Activated CD4-positive, alpha-beta T cell treated with anti-CD3 and anti-CD28 coated beads, Interleukin-2, amount 50 U/mL, for 4 hours (primary cell): ENCODE results near the gene ILK.

ENCODE experiments used
- DNase-seq, 2 experiments: peaks; one replicate each; pipeline ENCODE4 v3.0.0-alpha.2; 2020

ILK gene

GRCh38 chr11:6622261-6623171 lies 18.9 kb downstream of the ILK start:
- no peak for DNase-seq

- DNase-seq = no peak
These were observed 20.1 kb downstream of the ILK start for GRCh38 chr11:6623391-6624363.

DNA sequence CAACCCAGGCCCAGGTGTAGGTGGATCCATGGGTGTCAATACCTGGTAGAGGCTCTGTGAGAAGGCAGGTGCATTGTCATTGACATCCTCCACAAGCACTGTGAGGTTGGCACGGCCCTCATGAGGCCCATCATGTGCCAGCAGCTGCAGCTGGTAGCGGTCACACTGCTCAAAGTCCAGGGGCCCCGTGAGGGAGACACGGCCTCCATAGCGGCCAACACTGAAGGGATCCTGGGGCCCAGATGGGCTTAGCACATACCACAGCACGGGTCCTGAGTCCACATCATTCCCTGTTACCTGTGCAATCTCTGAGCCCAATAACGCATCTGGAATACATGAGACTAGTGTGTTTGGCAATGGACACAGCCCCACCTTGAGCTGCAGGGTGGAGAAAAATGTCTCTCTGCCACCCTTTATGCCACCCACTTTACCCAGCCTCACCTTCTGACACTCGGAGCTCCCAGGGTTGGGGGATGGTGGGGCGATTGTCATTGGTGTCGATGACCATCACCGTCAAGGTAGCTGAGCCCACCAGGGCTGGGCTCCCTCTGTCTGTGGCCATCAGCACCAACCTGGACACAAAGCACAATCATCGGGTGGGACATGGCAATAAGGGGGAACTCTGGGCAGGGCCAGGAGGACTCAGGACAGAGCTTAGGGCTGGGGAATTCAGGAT lies 21.7 kb downstream of the ILK start:
- DNase-seq = no peak

DNA sequence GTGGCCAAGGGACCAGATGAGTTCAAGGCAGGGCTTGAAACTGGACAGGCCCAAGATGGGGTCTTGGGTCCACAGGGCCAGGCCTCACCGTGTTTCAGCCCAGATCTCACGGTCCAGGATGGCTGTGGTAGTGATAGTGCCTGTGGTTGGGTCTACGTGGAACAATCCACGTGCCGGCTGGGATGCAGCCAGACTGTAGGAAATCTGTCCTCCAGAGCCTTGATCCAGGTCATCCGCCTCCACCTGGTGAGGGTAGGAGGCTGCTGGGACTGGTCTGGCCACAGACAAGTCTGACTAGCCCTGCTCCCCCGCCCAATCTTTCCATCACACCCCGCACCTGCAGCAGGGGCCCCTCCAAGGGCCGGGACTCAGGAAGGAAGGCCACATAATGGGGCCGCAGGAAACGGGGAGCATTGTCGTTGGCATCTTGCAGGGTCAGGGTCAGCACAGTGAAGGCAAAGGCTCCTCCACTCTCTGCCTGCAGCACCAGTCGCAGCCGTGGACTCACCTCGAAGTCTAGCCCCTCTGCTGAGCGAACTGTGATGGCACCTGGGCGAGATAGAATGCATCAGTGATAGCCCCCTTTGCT lies 22.4 kb downstream of the ILK start:
- no peak for DNase-seq

- no peak for DNase-seq
These were observed 23.6 kb downstream of the ILK start for GRCh38 chr11:6626971-6627761.

- no peak for DNase-seq
These were observed 24.2 kb downstream of the ILK start for GRCh38 chr11:6627762-6628241.

DNA sequence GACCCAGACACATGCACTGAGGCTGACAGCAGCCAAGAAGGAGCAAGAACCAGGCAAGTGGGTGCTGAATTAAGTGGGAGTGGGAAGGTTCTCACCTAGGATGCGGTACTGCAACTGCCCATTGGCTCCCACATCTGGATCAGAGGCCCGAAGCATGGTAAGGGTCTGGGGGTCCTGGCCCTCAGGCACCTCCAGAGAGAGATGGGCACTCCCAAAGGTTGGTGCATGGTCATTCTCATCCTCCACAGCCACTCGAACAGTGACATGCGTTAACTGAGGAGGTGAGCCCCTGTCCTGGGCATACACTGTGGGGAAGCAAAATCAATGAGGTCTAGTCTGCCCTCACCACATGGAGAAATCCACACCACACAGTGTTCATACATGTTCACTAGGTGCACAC lies 25.0 kb downstream of the ILK start:
- no peak for DNase-seq

DNA sequence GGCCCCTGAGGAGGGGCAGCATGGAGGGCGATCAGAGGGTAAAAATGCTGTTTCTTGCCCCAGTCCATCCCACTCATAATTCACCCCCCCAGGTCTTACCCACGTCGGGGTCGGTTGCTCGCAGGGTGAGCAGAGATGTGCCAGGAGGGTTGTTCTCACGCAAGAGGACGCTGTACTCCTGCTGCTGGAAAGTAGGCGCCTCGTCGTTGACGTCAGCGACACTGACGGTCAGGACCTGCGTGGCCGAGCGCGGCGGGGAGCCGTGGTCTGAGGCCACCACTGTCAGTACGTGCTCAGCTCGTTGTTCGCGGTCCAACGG lies 26.0 kb downstream of the ILK start:
- DNase-seq = no peak

- no peak for DNase-seq
These were observed 26.5 kb downstream of the ILK start for GRCh38 chr11:6629892-6630631.

GRCh38 chr11:6630632-6631291 lies 27.2 kb downstream of the ILK start:
- DNase-seq = no peak

- DNase-seq = no peak
These were observed 27.9 kb downstream of the ILK start for GRCh38 chr11:6631361-6631890.

GRCh38 chr11:6632116-6633073 lies 28.8 kb downstream of the ILK start:
- DNase-seq = no peak

DNA sequence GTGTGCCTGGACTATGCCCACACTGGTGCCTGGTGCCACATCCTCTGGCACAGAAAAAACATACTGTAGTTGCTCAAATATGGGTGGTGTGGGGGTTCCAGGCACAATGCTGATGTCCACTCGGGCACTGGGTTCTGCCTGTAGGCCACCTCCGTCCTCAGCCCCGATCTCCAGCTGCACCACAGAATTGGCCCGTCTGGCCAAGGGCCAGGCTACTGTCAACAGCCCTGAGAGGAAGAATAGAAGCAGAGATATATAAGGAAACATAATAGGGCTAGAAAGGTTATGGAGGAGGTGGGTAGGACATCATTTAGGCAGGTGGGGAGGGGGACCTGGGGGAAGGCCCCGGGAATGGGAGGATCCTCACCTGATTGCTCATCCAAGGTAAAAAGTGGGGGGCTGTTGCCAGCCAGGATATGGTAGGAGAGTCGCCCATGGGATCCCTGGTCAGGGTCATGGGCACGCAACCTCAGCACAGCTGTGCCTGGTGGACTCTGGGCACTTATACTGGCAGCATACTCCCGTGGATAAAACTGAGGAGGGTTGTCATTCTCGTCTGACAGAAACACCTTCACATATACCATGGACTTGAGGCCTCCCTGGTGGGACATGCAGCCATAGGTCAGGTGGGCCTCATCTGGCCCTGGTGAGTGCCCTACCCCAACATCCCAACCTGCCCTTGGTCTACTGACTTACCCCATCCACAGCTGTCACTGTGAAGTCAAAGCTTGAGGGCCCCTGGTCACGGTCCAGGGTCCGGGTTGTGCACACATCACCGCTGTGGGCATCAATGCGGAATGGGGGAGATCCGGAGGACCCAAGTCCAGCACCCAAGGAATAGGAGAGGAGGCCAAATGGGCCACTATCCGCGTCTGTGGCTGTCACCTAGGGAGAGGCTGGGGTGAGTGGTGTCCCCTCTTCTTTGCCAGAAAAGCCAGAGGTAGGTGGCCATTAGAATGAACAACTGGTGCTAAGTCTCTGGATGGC lies 30.1 kb downstream of the ILK start:
- no peak for DNase-seq

DNA sequence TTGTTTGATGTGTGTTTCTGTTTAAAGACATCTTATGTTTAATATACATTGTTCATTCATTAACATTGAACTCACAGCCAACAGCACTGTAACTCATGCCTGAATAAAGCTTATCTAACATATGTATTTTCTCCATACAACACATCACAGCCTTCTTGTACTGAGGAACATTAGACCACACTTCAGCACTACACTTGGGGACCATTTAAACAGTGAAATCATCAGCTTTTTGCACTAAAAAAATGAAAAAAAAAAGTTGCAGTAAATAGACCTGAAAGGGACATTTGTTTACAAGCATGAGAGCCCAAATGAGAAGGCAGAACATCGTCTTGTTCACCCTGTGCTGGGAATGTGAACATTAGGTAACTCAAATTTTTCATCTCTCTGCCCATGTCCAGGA lies 31.0 kb downstream of the ILK start:
- no peak for DNase-seq

DNA sequence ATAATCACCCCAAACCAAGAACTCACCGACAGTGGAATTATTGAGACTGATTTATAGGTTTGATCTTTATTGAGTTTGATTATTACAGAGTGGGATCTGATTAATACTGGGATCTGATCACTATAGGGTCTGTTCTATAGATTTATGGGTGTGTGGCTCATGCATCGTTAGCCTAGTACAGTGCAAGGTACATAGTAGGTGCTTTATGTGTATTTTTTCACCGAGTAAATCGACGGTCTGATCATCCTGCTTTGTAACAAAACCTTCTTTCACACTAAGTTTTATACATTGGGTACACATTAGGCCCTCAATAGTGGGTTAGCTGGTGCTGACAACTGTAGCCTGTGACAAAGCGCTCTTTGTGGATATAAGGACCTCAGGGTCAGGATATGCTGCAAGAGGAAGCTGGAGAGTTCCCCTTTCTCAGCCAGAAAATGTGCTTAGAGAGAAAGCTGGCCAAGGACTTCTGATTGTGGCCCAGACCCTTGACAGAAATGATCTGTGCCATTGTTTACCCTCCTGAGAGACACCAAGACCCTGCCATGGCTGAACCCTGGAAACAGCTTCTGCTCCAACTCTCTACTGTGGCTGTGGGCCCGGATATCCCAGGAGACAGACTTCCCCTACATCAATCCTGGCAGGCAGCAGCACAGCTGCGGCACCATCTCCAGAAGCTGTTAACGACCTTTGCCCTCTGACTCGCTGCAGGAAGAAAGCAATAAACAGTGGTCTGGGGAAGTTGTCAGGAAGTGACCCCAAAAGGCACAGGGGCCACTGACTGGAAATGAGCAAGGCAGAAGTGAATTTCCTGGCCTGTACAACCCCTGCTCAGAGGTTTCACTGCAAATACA lies 31.7 kb downstream of the ILK start:
- no peak for DNase-seq

DNA sequence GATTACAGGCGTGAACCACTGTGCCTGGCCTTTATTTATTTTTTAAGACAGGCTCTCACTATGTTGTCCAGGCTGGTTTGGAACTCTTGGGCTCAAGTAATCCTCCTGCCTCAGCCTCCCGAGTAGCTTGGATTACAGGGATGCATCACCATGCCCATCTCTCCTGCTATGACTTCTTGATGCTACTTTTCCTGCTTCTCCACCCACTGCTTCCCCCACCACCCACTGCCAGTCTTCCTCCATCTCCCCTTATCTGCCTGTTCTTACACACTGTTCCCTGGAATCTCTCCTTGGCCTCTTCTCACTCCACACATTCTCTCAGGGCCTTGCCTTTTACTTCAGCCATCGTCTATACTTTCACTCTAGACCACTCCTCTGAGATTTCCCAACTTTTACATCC lies 32.9 kb downstream of the ILK start:
- no peak for DNase-seq

DNA sequence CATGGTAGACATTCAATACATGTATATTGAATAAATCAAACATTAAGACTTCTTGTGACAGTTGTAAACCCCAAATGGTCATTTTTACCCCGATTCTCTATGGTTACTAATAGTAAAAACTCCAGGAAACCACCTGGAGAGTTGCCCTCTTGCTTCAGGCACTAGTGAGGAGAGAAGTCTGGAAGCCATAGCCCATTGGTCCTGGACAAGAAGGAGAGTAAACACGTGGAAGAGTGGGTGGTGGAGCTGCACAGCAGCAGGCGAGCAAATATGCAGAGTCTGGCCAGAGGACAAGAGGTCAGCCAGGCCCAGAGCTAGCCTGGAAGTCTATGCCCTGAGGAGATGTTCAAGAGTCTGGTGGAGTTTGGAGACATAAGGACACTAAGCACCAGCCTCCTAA lies 34.3 kb downstream of the ILK start:
- no peak for DNase-seq
